ENCODE results near the gene MYF6.

Gene MYF6

GRCh38 chr12:80754274-80754673 is 46.8 kb downstream of the MYF6 start:
- DNase-seq (ENCODE audit: low spot score): no peak
- FAIRE-seq: no peak

- DNase-seq (ENCODE audit: low spot score) (no peak), FAIRE-seq (no peak)
These were observed 49.4 kb downstream of the MYF6 start for GRCh38 chr12:80756875-80757274.
